Measurements from ENCODE around the gene YTHDF1.

Gene YTHDF1

GRCh38 chr20:63156221-63156671 is 59.7 kb downstream of the YTHDF1 start:
- Histone ChIP-seq H3K9me3 (no peaks in the 10 kb centered on the region), H3K27me3 (peaks cover 50% of the 10 kb centered on the region), H3K27ac (no peak overlapping the region), H3K36me3 (no peaks in the 10 kb centered on the region), H3K4me3 (ENCODE audit: low read depth in 1 of 2, low read length in 1 of 2) (no peak overlapping the region), H3K4me1 (ENCODE audit: control insufficient read depth in 1 of 2, insufficient read depth in 1 of 2, low read depth in 1 of 2, low read length in 1 of 2) (no peaks in the 10 kb centered on the region)
- TF ChIP-seq CTCF (IDR thresholded peaks at IDR 0.05): no peak

GRCh38 chr20:63155266-63156165 is 60.4 kb downstream of the YTHDF1 start:
- no peak overlapping the region for H3K4me3 ChIP-seq (ENCODE audit: low read depth in 1 of 2, low read length in 1 of 2)
- peaks cover 56% of the 10 kb centered on the region for H3K27me3 ChIP-seq
- H3K36me3 ChIP-seq: no peaks in the 10 kb centered on the region
- no peaks in the 10 kb centered on the region for H3K9me3 ChIP-seq
- no peak for TF ChIP-seq CTCF (IDR thresholded peaks at IDR 0.05)
- no peaks in the 10 kb centered on the region for H3K4me1 ChIP-seq (ENCODE audit: control insufficient read depth in 1 of 2, insufficient read depth in 1 of 2, low read depth in 1 of 2, low read length in 1 of 2)
- H3K27ac ChIP-seq: no peak overlapping the region

- Histone ChIP-seq H3K4me1 (ENCODE audit: control insufficient read depth in 1 of 2, insufficient read depth in 1 of 2, low read depth in 1 of 2, low read length in 1 of 2) (no peaks in the 10 kb centered on the region), H3K9me3 (no peaks in the 10 kb centered on the region), H3K27me3 (peaks cover 63% of the 10 kb centered on the region), H3K27ac (no peak overlapping the region), H3K4me3 (ENCODE audit: low read depth in 1 of 2, low read length in 1 of 2) (no peak overlapping the region), H3K36me3 (no peaks in the 10 kb centered on the region)
- TF ChIP-seq CTCF (IDR thresholded peaks at IDR 0.05): no peak
Measured at GRCh38 chr20:63154395-63154794, 61.5 kb downstream of the YTHDF1 start.

- no peaks in the 10 kb centered on the region for H3K9me3 ChIP-seq
Measured at GRCh38 chr20:63153254-63154221, 62.4 kb downstream of the YTHDF1 start.

More at GRCh38 chr20:63153254-63154221, 62.4 kb downstream of the YTHDF1 start:
- Histone ChIP-seq H3K4me1 (ENCODE audit: control insufficient read depth in 1 of 2, insufficient read depth in 1 of 2, low read depth in 1 of 2, low read length in 1 of 2) (no peaks in the 10 kb centered on the region), H3K27me3 (peaks cover 65% of the 10 kb centered on the region), H3K27ac (no peak overlapping the region), H3K4me3 (ENCODE audit: low read depth in 1 of 2, low read length in 1 of 2) (no peak overlapping the region), H3K36me3 (no peaks in the 10 kb centered on the region)
- no peak for TF ChIP-seq CTCF (IDR thresholded peaks at IDR 0.05)
